Liver (tissue), 9 donors: ENCODE results near the gene PKIG. TPM values are rescaled to one million over a fixed set of nuclear protein-coding genes. Genes with fewer than 3 reads are reported as not detected.

Experiments used
- DNase-seq: peaks from one replicate; pipeline ENCODE4 v3.0.0-alpha.2; 2017; ENCODE audit warnings: low spot score
- H3K27ac ChIP-seq, 2 donors: one replicate each; pipeline ENCODE4 v1.7.0; 2013; ENCODE audit warnings: inconsistent platforms in 2 of 2, low read length in 2 of 2, control low read depth in 1 of 2, low read depth in 1 of 2, mild to moderate bottlenecking in 1 of 2
- H3K27me3 ChIP-seq, 4 donors: one replicate each; pipeline versions ENCODE4 v1.6.1 to v1.7.0; 2013; ENCODE audit warnings: low read length in 3 of 4, inconsistent platforms in 1 of 4, mild to moderate bottlenecking in 1 of 4, moderate library complexity in 1 of 4; ENCODE audit not compliant: control insufficient read depth in 4 of 4, insufficient read depth in 4 of 4
- H3K36me3 ChIP-seq, 4 donors: one replicate each; pipeline versions ENCODE4 v1.6.1 to v1.7.0; 2013; ENCODE audit warnings: low read length in 3 of 4, mild to moderate bottlenecking in 3 of 4, low read depth in 1 of 4, moderate library complexity in 1 of 4; ENCODE audit not compliant: control insufficient read depth in 4 of 4, insufficient read depth in 3 of 4
- H3K4me1 ChIP-seq, 4 donors: one replicate each; pipeline versions ENCODE4 v1.6.1 to v1.7.0; 2013; ENCODE audit warnings: low read length in 3 of 4, mild to moderate bottlenecking in 3 of 4, moderate library complexity in 1 of 4; ENCODE audit not compliant: control insufficient read depth in 4 of 4, insufficient read depth in 4 of 4
- H3K4me3 ChIP-seq, 3 donors: one replicate each; pipeline versions ENCODE4 v1.6.1 to v1.7.0; 2013; ENCODE audit warnings: low read length in 3 of 3, control low read depth in 1 of 3, low read depth in 1 of 3, mild to moderate bottlenecking in 1 of 3
- H3K9ac ChIP-seq, 2 donors: one replicate each; pipeline ENCODE4 v1.7.0; 2013; ENCODE audit warnings: low read length in 2 of 2, mild to moderate bottlenecking in 2 of 2, moderate library complexity in 2 of 2, control low read depth in 1 of 2, low read depth in 1 of 2
- H3K9me3 ChIP-seq, 4 donors: one replicate each; pipeline versions ENCODE4 v1.6.1 to v1.7.0; 2013; ENCODE audit warnings: low read length in 3 of 4; ENCODE audit not compliant: control insufficient read depth in 4 of 4
- ATF3 ChIP-seq: IDR thresholded peaks from 2 replicates; pipeline ENCODE4 v1.6.1; 2016; ENCODE audit warnings: antibody characterized with exemption
- CTCF ChIP-seq: fragments of 150-350 bp; IDR thresholded peaks from 2 replicates; pipeline ENCODE4 v1.5.1; 2017; ENCODE audit warnings: improper control_type of control experiment, low read depth, low read length; ENCODE audit not compliant: missing input control
- EGR1 ChIP-seq, 2 donors: IDR thresholded peaks; 2 replicates each; pipeline ENCODE4 v1.6.1; 2016 to 2018; ENCODE audit warnings: antibody characterized with exemption in 2 of 2, low read depth in 2 of 2
- FOXA1 ChIP-seq: IDR thresholded peaks from 2 replicates; pipeline ENCODE4 v1.6.1; 2016; ENCODE audit warnings: antibody characterized with exemption
- FOXA2 ChIP-seq: IDR thresholded peaks from 2 replicates; pipeline ENCODE4 v1.6.1; 2016; ENCODE audit warnings: antibody characterized with exemption
- GABPA ChIP-seq, 2 donors: IDR thresholded peaks in 1 of 2; conservative IDR thresholded peaks in 1 of 2; 2 replicates each; pipeline ENCODE4 v1.6.1; 2016; ENCODE audit warnings: antibody characterized with exemption in 2 of 2, mild to moderate bottlenecking in 1 of 2, moderate library complexity in 1 of 2
- HNF4A ChIP-seq, 2 donors: conservative IDR thresholded peaks; 2 replicates each; pipeline ENCODE4 v1.6.1; 2016; ENCODE audit warnings: antibody characterized with exemption in 2 of 2, mild to moderate bottlenecking in 2 of 2
- HNF4G ChIP-seq: IDR thresholded peaks from 2 replicates; pipeline ENCODE4 v1.6.1; 2016; ENCODE audit warnings: antibody characterized with exemption
- JUND ChIP-seq, 2 donors: IDR thresholded peaks; 2 replicates each; pipeline ENCODE4 v1.6.1; 2016; ENCODE audit warnings: antibody characterized with exemption in 2 of 2
- MAX ChIP-seq: IDR thresholded peaks from 2 replicates; pipeline ENCODE4 v1.6.1; 2016; ENCODE audit warnings: antibody characterized with exemption
- NR2F2 ChIP-seq: IDR thresholded peaks from 2 replicates; pipeline ENCODE4 v1.6.1; 2016; ENCODE audit warnings: antibody characterized with exemption
- RAD21 ChIP-seq, 2 donors: IDR thresholded peaks; 2 replicates each; pipeline ENCODE4 v1.6.1; 2016; ENCODE audit warnings: antibody characterized with exemption in 2 of 2, mild to moderate bottlenecking in 2 of 2
- RXRA ChIP-seq, 2 donors: IDR thresholded peaks; 2 replicates each; pipeline ENCODE4 v1.6.1; 2017 to 2018; ENCODE audit warnings: antibody characterized with exemption in 2 of 2, mild to moderate bottlenecking in 1 of 2
- SP1 ChIP-seq: IDR thresholded peaks from 2 replicates; pipeline ENCODE4 v1.6.1; 2018; ENCODE audit warnings: antibody characterized with exemption, mild to moderate bottlenecking
- TAF1 ChIP-seq: conservative IDR thresholded peaks from 2 replicates; pipeline ENCODE4 v1.6.1; 2016; ENCODE audit warnings: antibody characterized with exemption, mild to moderate bottlenecking
- YY1 ChIP-seq: IDR thresholded peaks from 2 replicates; pipeline ENCODE4 v1.6.1; 2016; ENCODE audit warnings: antibody characterized with exemption, mild to moderate bottlenecking
- ZBTB33 ChIP-seq: IDR thresholded peaks from 2 replicates; pipeline ENCODE4 v1.6.1; 2016; ENCODE audit warnings: antibody characterized with exemption
- WGBS: extraction: QIAGEN DNeasy Blood & Tissue Kit; methylation state at CpG from one replicate; pipeline ENCODE4 v1.1.7; 2013; 5-methylcytosine and 5-hydroxymethylcytosine counted together
- polyA plus RNA-seq, 2 donors: library from polyadenylated mRNA; stranded (reverse) in 1 of 2; unstranded in 1 of 2; fragments of 200-250 nt in 1 of 2; fragments of >200 nt in 1 of 2; fragmentation: Nextera tagmentation in 1 of 2; extraction: Ambion mirVana in 1 of 2; gene quantifications; one replicate each; pipeline versions ENCODE4 v1.2.1 to v1.2.3, GENCODE V29; 2013 to 2015
- total RNA-seq, 2 donors: library from RNA; depleted of rRNA; stranded (reverse); fragments of >200 nt; gene quantifications; one replicate each; pipeline ENCODE4 v1.2.3, GENCODE V29; 2014
- TF ChIP-seq, protein P1 (sequence below): IDR thresholded peaks from 2 replicates; pipeline ENCODE4 v1.6.1; 2016; ENCODE audit warnings: antibody characterized with exemption, mild to moderate bottlenecking
- donor health status: healthy.
- donor health status: healthy.
- donor health status: healthy.
- donor health status: healthy.
- donor health status: healthy.

Gene PKIG
- total and polyA plus RNA-seq, 4 donors, result 10.6 to 24.3 (median 23.4) TPM

DNA sequence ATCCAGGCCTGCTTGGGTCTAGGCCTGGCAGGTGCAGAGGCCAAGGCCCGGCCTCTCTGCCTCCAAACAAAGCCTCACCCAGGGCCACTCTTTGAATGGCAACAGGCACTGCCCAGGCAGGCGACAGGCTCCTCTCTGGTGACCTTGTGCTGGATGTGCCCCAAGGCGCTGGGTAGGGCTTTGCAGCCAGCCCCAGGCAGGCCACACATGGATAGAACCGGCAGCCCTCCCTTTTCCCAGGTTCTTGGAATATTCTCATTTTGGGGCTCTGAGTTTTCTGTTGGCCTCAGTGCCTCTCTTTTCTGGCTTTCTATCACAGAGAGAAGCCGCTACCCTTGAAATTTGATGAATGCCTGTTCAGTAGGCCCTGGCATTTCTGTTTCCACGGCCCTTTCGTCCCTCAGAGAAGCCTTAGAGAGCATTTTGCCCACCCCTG, 18.9 kb downstream of the PKIG start (continued):
- TF ChIP-seq HNF4G (no peak), GABPA (IDR thresholded peaks at IDR 0.05 in 1 of 2, conservative IDR thresholded peaks at IDR 0.05 in 1 of 2) (no peak), EGR1 (IDR thresholded peaks at IDR 0.05; ENCODE audit: low read depth in 2 of 2) (no peak), HNF4A (conservative IDR thresholded peaks at IDR 0.05) (no peak), ZBTB33 (no peak), NR2F2 (no peak), MAX (no peak)

- Histone ChIP-seq H3K4me1 (peaks cover 7 to 21% (median 12%) of the 10 kb centered on the region in 4 donors), H3K9ac (no peak overlapping the region), H3K9me3 (no peaks in the 10 kb centered on the region), H3K27me3 (no peaks in the 10 kb centered on the region), H3K4me3 (no peak overlapping the region), H3K27ac (peak overlapping the region; percentile 51 to 59), H3K36me3 (peaks cover 0 to 1% (median 0%) of the 10 kb centered on the region in 4 donors)
- TF ChIP-seq CTCF, result no peak
- peak; percentile 38 for TF ChIP-seq SP1
- no peak for TF ChIP-seq EGR1 (IDR thresholded peaks at IDR 0.05; ENCODE audit: low read depth in 2 of 2)
- TF ChIP-seq, protein P1, sequence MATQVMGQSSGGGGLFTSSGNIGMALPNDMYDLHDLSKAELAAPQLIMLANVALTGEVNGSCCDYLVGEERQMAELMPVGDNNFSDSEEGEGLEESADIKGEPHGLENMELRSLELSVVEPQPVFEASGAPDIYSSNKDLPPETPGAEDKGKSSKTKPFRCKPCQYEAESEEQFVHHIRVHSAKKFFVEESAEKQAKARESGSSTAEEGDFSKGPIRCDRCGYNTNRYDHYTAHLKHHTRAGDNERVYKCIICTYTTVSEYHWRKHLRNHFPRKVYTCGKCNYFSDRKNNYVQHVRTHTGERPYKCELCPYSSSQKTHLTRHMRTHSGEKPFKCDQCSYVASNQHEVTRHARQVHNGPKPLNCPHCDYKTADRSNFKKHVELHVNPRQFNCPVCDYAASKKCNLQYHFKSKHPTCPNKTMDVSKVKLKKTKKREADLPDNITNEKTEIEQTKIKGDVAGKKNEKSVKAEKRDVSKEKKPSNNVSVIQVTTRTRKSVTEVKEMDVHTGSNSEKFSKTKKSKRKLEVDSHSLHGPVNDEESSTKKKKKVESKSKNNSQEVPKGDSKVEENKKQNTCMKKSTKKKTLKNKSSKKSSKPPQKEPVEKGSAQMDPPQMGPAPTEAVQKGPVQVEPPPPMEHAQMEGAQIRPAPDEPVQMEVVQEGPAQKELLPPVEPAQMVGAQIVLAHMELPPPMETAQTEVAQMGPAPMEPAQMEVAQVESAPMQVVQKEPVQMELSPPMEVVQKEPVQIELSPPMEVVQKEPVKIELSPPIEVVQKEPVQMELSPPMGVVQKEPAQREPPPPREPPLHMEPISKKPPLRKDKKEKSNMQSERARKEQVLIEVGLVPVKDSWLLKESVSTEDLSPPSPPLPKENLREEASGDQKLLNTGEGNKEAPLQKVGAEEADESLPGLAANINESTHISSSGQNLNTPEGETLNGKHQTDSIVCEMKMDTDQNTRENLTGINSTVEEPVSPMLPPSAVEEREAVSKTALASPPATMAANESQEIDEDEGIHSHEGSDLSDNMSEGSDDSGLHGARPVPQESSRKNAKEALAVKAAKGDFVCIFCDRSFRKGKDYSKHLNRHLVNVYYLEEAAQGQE, result no peak
- TF ChIP-seq HNF4A (conservative IDR thresholded peaks at IDR 0.05), result peak; percentile 60 to 80
- no peak for TF ChIP-seq ATF3
- no peak for TF ChIP-seq FOXA2
- peak; percentile 62 to 82 for TF ChIP-seq RXRA (IDR thresholded peaks at IDR 0.05)
- no peak for TF ChIP-seq MAX
- TF ChIP-seq TAF1, result no peak
- no peak for TF ChIP-seq GABPA (IDR thresholded peaks at IDR 0.05 in 1 of 2, conservative IDR thresholded peaks at IDR 0.05 in 1 of 2)
- TF ChIP-seq JUND (IDR thresholded peaks at IDR 0.05), result no peak
- no peak for TF ChIP-seq YY1
- peak; percentile 8 to 19 for TF ChIP-seq RAD21 (IDR thresholded peaks at IDR 0.05)
- TF ChIP-seq NR2F2, result peak; percentile 100
- no peak for TF ChIP-seq FOXA1
- TF ChIP-seq HNF4G, result no peak
- TF ChIP-seq ZBTB33, result no peak
- no peak for DNase-seq
- WGBS, result 2% methylated on average over 1 of the region's 1 CpG
These were observed 19.4 kb downstream of the PKIG start for GRCh38 chr20:44601801-44602204.
